Measurements from ENCODE around the gene TAF3.

TAF3 gene

GRCh38 chr10:7891634-7892033 lies 73.3 kb downstream of the TAF3 start:
- no peak for DNase-seq (ENCODE audit: low spot score)
- TF ChIP-seq, protein P1, sequence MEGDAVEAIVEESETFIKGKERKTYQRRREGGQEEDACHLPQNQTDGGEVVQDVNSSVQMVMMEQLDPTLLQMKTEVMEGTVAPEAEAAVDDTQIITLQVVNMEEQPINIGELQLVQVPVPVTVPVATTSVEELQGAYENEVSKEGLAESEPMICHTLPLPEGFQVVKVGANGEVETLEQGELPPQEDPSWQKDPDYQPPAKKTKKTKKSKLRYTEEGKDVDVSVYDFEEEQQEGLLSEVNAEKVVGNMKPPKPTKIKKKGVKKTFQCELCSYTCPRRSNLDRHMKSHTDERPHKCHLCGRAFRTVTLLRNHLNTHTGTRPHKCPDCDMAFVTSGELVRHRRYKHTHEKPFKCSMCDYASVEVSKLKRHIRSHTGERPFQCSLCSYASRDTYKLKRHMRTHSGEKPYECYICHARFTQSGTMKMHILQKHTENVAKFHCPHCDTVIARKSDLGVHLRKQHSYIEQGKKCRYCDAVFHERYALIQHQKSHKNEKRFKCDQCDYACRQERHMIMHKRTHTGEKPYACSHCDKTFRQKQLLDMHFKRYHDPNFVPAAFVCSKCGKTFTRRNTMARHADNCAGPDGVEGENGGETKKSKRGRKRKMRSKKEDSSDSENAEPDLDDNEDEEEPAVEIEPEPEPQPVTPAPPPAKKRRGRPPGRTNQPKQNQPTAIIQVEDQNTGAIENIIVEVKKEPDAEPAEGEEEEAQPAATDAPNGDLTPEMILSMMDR (IDR thresholded peaks at IDR 0.05; ENCODE audit: extremely low read depth, missing control alignments), result no peak

DNA sequence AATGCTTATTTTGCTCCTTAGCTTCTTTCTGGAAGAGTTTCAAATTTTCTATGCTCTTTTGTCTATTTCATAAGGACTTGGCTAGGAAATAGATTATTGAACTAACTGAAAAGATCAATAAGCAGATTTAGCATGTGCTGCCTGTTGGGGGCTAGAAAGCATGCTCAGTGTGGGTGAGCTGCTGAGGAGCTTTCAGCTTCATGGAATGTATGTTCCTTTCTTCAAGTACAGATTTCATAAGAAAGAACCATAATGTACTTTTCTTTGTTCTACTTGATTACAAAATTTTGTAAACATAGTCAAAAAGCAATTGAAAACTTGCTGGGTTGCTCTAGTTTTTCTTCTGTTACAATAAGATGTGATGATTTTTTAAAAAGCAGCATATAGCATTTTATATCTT lies 73.8 kb downstream of the TAF3 start:
- no peak for DNase-seq (ENCODE audit: low spot score)
- TF ChIP-seq, protein P1 (IDR thresholded peaks at IDR 0.05; ENCODE audit: extremely low read depth, missing control alignments), result no peak

DNA sequence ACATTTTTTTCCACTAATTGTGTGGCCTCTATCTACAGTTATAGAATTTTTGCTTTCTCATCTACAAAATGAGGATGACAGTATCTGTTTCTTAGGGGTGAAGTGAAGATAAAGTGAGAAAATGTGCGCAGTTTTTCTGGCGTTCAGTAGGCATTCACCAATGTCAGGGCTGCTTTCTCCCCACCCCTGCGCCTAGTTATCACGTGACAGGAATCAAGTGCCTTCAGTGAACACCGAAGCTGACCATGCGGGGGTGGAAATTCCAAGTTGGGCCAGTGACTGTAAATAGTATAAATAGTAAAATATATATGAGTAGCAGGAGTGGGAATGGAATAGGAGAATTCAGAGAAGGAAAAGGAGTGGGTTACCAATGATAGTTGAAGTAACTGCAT lies 77.4 kb downstream of the TAF3 start:
- TF ChIP-seq, protein P1 (IDR thresholded peaks at IDR 0.05; ENCODE audit: extremely low read depth, missing control alignments), result no peak
- no peak for DNase-seq (ENCODE audit: low spot score)

DNA sequence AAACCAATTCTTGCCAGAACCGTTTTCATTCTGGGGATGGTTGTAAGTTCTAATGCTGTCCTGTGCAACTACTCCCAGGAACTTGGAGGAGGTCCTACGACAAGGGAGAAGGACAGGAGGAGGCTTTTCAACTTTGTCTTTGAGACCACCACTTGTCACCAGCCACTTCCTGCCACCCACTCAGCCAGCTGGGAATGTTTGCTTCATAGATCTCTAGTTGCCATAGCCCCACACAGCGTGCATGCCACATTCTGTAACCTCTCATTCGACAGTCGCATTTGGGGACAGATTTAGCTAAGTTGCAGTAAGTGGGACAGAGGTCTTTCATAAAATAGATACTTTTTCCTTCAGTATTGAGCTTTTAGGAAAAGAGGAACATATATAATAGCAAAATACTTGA lies 78.0 kb downstream of the TAF3 start:
- TF ChIP-seq, protein P1 (IDR thresholded peaks at IDR 0.05; ENCODE audit: extremely low read depth, missing control alignments), result no peak
- DNase-seq (ENCODE audit: low spot score), result no peak

DNA sequence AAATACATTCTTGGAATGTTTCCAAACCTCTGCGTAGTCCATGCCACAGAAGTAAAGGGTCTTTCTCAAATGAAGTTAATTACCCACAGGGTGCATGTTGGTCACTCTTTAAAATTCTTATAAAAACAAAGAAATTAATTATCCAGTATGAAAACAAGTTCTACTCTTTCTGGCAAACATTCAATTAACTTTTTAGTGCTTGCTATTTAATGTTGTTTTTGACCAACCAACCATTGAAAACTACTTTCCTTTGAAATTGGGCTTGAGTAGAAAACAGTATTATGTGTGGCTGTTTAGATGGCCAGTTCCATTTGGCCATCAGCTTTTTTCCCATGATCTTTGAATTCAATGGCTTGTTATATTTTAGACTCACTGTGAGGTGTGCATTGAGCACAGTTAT lies 83.0 kb downstream of the TAF3 start:
- DNase-seq (ENCODE audit: low spot score), result no peak
- TF ChIP-seq, protein P1 (IDR thresholded peaks at IDR 0.05; ENCODE audit: extremely low read depth, missing control alignments), result no peak

GRCh38 chr10:7902413-7902812 lies 84.1 kb downstream of the TAF3 start:
- TF ChIP-seq, protein P1 (IDR thresholded peaks at IDR 0.05; ENCODE audit: extremely low read depth, missing control alignments), result no peak
- DNase-seq (ENCODE audit: low spot score), result no peak

GRCh38 chr10:7903851-7904250 lies 85.5 kb downstream of the TAF3 start:
- no peak for DNase-seq (ENCODE audit: low spot score)
- TF ChIP-seq, protein P1 (IDR thresholded peaks at IDR 0.05; ENCODE audit: extremely low read depth, missing control alignments), result no peak
